ENCODE measurements around the gene HUS1.
A peak's percentile ranks its signal among the peaks of the same experiment; 100 is the strongest.
"Not testable (repeated sequence)": the region's sequence is repeated elsewhere in the genome, so short reads cannot be mapped to it uniquely, and the experiment has no call there.

Gene HUS1

DNA sequence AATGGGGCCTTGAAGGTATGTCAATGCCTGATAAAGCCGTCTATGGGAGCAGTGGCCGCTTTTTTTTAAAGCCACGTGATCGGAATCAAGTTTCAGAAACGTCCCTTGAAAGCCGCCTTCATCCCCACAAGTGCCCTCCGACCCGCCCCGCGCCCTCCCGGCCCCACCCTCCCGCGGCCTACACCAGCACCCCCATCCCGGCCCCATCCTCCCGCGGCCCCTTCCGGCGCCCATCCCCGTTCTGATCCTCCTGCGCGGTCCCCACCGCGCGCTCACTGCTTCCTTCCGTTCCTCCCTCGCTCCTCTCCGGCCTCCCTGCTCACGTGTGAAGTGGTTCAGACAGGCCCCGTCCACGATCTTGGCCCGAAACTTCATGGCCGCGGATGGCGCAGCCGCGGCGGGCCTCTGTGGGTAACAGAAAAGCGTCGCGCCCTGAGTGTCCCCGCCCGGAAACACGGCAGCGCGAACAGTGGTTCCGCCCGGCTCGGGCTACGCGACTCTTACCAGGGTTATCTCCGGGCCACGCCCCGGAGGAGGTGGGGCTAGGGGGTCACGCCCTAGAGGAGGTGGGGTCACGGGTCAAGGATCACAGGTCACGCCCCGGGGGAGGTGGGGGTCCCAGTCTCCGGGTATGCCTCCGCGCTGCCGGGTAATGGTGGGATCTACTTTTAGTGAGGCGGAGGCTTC lies at the start of gene HUS1:
TSS of gene HUS1 (minus strand) at position 471 of the 687 bp plus-strand sequence. CDS start at position 375, 96 bp downstream.
- DNase-seq: peak; percentile 92

DNA sequence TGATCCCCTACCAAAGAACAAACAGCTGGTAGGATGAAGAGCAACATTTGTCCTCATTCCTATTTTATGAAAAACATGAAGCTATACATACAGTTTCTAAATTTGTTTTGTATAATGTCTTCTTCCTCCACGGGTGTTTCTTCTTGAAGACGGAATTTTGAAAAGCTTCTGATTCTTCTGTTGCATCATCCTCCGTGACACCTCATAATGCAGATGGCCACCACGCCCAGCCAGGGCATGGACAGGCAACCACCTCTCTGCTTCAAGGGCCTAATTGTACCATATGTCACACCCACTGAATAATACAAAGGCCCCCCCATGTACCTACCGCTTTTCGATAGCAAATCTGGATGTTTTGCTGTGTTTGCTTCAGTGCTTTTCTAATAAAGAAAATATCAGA lies 49.5 kb upstream of the HUS1 start, which contains the start of gene SUN3:
TSS of gene SUN3 (minus strand) at position 170 of the 400 bp plus-strand sequence. CDS start at position 1, 169 bp downstream.
- DNase-seq: no peak

DNA sequence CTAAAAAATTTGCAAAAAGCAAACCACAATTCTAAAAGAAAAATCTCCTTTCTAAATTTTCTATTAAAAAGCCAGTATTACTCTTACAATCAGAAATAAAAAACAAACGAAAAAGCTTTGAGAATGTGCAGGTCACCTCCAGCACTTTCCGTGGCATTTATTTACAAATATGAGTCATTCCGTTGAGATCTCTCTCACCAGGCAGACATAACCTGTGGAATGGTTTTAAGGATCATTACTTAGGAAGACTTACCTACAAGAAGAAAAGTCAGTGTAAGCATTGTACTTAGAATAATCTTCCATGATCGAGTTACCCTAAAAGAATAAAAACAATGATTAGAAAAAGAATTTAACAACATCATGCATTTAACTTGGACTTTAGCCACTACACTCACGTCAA lies 46.2 kb upstream of the HUS1 start:
- DNase-seq: no peak

DNA sequence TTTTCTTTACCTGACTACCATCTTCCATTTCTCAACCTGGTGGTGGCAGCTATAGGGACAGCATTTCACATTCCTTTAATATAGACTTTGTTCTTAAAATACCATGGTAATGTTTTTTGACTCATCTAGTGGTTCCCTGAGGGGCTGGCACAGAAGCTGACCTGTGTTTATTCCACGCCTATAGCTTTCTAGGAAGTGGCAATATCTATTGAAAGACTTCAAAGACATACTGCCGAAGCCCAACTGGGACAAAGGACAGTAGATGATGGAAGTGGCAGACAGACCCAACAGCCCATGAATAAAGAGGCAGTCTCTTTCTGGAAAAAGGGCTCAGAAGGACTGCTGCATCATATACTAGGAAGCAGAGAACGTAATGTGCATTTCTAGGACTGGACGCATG lies 38.3 kb upstream of the HUS1 start:
- DNase-seq: no peak

DNA sequence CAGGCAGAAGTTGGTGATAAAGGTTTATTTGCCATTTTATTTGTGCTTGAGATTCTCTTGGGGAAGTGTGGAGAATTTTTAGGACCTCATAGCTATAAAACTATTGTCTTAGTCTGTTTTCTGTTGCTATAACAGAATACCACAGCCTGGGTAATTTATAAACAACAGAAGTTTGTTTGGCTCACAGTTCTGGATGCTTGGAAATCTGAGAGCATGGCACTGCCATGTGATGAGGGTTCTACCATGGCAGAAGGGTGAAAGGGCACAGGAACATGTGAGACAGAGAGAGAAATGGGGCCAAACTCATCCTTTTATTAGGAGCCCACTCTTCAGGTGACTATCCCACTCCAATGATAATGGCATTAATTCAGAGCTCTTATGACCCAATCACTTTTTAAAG lies 37.2 kb upstream of the HUS1 start:
- no peak for DNase-seq

DNA sequence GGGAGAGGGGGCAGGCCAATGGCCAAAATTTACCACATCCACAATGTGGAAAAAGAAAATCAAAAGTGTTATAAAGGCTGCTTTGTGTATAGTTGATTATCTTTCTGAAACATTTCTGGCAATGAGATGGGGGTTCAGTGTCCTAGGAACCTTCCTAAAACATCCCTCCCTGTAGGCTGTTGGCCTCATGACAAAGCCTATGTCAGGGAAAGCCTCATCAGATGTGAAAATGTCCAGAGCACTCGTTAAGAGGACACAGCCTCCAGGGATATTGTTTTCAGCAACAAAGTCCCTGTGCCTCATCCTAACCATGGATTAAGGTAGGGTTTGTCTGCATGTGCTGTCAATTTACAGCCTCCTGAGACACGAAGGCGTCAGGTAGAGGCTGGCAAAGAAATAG lies 32.5 kb upstream of the HUS1 start:
- DNase-seq: no peak

DNA sequence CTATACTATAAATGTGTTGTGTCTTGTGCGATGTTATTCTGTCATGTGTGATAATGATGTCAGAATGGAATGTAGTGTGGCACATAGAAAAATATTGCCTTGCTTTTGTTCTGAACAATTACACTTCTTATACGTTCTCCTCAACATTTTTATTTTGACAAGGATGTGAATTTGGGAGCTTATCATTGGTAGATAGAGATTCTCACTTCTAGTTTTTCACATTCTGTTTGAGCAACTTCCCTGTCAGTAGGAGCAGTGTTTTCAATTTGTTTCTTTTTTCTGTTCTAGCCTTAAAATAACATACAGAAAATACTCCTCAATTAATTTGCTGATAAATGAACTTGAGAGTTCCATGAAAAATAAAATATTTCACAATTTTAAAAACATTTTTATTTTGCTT lies 31.9 kb upstream of the HUS1 start:
- DNase-seq: no peak

DNA sequence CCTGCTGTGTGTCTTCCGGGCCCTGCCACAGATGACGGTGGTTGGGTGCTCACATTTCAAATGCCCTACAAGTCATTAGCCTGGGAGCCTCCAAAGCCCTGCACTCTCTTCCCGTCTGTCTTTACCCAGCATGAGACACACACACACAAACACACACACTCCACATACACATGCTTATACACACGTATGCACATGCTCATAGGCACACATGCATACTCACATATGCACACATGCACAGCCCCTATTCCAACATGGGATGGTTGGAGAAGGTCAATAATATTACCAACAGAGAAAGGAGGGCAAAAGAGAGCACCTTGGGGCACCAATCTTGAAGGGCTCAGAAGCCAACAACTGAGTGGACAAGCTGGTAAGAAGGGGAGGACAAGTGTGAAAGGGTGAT lies 30.5 kb upstream of the HUS1 start:
- DNase-seq: no peak

DNA sequence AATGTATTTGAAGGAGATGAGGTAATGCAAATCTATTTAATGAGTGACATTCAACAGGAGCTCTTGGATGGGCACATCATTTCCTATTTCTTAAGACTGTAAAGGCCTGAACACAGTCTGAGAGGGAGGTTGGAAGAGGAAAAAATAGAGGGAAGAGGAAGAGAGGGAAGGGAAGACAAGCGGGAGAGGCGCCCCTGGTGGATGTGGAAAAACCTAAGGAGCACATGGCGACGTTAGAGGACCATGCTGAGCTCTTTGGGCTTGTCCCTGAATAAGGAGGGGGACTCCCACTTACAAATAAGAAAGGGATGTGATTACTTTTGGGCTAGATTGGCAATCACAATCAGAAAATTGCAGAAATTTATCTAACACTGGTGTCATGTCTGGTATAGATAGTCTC lies 29.8 kb upstream of the HUS1 start:
- DNase-seq: no peak

DNA sequence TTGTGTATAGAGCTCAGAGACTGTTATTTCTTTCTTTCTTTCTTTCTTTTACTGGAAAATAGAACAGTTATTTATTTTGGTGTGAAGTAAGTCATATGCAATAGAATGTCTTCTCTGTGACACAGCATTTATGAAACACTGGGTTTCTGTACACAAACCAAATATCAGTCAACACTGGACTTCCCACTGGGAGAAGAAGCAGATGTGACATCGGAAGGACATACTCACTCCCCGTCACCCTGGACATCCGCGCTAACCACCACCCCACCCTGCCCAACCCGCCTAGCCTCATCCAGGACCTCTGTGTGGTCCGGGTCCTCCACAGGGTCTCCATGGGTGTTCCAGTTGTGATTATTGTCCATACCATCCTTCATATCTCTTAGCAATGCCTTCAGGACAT lies 27.5 kb upstream of the HUS1 start:
- DNase-seq: no peak

DNA sequence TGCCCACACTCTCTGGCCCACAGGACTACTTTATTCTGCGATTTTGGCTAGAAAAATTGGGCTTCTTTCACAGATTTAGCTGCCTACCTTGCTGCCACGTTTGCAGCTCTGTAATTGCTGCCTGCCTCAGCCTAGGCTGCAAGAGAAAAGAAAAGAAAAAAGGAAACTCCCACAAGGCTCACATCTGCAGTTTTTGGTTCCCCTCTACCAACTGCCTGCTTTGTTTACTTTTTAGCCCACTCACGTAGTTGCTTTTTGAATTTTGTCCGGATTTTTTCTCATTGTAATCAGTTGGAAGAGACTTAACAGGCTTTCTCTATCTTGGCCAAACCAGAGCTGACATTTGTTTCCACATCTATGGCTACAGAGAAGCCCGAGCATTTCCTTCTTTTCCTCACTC lies 25.2 kb upstream of the HUS1 start:
- DNase-seq: no peak

DNA sequence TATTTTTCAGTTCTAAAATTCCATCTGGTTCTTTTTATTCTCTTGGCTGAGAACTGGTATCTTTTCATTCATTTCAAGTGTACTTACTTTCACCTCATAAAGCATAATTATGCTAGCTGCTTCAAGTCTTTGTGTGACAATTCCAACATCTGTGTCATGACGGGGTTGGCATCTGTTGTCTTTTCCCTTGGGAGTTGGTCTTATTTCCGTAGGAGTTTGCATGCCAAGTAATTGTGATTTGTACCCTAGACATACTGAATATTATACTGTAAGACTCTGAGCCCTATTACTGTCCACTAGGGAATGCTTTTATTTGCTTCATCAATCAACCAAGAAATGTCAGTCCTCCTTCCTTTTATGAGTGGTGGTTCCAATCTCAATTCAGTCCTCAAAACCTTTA lies 24.6 kb upstream of the HUS1 start:
- no peak for DNase-seq

DNA sequence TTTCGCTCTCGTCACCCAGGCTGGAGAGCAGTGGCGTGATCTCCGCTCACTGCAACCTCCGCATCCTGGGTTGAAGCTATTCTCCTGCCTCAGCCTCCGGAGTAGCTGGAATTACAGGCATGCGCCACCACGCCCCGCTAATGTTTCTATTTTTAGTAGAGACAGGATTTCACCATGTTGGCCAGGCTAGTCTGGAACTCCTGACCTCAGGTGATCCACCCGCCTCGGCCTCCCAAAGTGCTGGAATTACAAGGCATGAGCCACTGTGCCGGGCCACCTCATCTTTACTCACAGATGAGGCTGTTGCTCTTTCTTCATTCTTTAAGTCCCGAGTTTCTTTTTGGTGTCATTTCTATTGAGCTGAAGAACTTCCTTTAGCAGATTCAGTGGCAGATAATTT lies 20.7 kb upstream of the HUS1 start:
- not testable (repeated sequence) for DNase-seq

DNA sequence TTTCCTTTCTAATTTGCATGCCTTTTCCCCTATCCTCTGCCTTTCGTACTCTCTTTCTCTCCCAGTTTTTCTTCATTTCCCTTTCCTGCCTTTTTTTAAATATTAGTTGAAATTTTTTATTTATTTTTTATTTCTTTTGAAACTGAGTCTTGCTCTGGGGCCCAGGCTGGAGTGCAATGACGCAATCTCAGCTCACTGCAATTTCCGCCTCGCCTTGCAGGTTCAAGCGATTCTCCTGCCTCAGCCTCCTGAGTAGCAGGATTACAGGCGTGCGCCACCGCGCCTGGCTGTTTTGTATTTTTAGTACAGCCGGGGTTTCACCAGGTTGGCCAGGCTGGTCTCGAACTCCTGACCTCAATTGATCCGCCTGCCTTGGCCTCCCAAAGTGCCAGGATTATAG lies 20.0 kb upstream of the HUS1 start:
- DNase-seq: no peak

DNA sequence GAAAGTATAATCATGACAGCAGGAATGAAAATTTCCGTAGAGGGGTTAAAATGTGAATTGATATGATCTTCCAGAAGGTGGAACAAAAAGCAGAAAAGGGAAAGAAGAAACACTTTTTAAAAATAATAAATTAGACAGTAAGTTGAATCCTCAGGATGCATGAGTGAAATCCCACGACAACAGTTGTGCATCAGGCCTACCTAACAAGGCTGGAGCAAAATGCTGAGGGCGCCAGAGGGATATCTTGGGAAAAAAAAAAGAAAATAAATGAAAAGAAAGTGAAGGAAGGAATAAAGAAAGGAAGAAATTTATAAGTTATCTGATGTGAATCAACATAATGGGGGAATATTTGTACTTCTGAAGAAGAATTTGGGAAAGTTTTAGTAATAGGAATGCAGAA lies 13.0 kb upstream of the HUS1 start:
- DNase-seq: no peak

DNA sequence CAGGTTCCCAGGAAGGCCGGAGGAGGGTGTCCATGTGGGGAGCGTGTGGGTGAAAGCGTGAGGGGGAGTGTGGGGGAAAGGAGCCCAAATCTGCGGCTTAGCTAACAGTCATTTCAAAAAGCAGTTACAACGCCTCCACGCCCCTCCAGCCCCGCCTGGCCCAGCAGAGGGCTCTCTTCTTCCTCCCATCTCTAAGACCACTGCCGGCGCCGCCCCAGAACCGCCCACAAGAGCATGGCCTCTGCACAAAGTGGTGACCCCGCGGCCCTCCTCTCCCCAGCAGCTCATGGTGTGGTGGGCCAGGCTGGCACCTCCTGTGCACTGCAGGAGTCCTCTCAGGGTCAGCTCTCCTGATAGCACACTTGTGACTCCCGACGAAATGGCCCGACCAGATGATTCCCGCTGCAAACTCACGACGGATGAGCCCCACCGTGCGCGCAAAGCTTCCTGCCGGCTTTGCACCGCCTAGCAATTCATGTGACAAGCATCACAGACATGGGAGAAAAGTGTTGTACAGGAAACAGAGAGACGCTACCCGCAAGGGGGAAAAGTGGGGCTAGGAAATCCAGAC lies 12.4 kb upstream of the HUS1 start:
- DNase-seq: peak; percentile 75

DNA sequence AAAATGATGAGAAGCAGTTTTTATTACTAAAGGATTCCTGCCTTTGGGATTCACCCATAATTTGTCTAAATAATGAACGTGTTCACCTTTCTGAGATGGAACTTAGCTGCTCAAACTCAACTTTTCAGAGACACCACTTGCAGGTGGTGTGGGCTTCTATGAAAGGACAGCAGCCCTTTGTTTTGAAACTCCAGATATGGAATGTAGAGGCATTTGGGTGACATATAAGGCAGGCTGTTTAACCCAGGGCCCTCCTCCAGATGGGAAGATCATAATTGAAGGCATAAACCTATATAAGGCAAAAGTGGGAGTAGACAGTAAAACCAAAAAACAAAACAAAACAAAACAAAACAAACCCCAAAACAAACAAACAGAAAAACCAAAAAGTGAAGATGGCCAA lies 11.9 kb upstream of the HUS1 start:
- DNase-seq: no peak

DNA sequence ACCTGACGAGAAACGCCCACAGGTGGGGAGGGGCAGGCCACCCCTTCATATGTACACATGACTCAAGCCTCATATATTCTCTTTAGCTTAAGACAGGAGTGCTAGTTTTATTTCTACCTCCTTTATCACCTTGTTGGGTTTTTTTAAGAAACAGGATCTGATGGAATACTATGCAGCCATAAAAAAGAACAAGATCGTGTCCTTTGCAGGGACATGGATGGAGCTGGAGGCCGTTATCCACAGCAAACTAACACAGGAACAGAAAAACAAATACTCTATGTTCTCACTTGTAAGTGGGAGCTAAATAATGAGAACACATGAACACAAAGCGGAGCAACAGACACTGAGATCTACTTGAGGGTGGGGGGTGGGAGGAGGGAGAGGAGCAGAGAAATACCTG lies 11.2 kb upstream of the HUS1 start:
- DNase-seq: no peak

DNA sequence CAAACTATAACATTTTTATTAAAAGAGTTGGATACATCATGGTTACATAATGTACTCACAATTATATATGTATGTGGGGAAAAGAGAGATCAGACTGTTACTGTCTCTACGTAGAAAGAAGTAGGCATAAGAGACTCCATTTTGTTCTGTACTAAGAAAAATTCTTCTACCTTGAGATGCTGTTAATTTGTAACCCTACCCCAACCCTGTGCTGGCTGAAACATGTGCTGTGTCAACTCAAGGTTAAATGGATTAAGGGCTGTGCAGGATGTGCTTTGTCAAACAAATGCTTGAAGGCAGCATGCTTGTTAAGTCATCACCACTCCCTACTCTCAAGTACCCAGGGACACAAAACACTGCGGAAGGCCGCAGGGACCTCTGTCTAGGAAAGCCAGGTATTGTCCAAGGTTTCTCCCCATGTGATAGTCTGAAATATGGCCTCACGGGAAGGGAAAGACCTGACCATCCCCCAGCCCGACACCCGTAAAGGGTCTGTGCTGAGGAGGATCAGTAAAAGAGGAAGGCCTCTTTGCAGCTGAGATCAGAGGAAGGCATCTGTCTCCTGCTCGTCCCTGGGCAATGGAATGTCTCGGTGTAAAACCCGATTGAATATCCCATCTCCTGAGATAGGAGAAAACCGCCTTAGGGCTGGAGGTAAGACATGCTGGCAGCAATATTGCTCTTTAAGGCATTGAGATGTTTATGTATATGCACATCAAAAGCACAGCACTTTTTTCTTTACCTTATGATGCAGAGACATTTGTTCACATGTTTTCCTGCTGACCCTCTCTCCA lies 10.4 kb upstream of the HUS1 start:
- not testable (repeated sequence) for DNase-seq

DNA sequence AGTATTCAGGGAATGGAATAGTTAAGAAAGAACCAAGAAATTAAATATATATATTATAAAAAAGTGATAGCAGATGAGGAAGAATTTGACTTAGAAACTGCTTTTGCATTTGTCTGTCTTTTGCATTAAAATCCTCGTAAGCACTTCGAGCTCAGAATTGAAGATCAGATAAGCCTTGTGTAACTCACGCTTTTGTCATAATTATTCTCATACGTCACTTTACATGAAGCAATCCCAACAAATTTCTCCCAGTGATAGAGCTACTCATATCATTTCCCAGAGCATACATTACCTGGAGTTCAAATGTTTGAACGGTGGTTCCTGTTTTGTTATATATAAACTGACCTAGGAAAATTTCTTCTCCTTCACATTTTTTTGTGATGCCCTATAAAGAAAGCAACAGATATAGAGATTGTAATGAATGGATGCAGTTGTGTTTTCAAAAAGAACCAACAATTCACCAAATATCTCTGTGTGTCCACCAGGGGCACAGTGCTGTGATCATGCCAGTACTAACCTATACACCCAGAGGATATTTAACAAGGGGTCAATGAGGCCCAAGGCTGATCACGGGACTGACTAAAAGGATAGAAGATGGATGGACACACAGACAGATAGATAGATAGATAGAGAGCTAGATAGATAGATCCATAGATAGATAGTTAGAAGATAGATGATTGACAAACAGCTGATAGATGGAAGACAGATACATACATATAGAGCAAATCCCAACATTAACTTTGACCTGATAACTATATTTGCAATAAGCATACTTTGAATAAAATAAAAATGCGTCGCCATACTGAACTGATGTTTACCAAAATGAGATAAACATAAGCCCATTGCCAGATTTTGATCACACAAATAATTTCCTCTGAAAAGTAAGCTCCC lies 9.3 kb upstream of the HUS1 start:
- no peak for DNase-seq

DNA sequence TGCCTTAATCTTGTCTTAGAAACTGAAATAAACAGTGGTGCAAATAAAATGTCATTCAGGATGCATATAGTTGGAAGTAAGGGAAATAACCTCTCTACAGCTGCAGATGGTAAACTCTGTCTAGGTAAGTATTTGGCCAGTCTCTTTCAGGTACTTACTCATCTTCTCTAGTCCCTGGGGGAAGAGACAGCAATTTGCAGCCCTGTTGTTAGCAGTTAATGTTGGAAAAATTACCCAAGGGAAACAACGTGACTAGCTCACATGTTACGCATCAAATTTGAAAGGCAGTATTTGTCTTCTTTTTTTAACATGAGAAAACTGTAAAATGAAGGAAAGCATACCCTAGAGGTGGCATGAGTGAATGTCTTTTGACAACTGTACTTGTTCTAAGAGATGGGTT lies 3.2 kb upstream of the HUS1 start:
- no peak for DNase-seq

DNA sequence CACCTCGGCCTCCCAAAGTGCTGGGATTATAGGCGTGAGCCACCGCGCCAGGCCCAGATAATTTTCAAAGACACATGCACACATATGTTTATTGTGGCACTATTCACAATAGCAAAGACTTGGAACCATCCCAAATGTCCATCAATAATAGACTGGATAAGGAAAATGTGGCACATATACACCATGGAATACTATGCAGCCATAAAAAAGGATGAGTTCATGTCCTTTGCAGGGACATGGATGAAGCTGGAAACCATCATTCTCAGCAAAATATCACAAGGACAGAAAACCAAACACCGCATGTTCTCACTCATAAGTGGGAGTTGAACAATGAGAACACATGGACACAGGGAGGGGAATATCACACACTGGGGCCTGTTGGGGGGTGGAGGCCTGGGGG lies 1.2 kb upstream of the HUS1 start:
- DNase-seq: not testable (repeated sequence)

DNA sequence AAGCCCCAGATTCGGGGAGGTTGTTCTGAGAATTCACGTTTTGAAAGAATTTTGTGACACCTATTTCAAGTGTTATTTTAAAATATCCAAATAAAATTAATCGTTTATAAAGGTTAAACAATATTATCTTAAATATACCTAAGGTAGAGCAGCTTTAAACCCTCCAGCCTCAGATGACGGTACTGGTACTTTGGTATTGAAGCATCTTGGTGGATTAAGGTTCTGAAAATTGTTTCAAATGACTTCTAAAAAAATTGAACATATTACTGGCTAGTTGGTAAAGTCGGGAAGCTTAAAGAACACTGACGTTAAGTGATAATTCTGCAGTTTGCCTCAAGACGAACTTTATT lies 392 bp upstream of the HUS1 start:
- DNase-seq: no peak

All from NK-92 treated with Interleukin-12 subunit alpha and Interleukin-12 subunit beta, amount 100 ng/mL, for 24 hours (cell line).